Loucy (cell line): ENCODE results near the gene KRTCAP2.

Source experiments
- H2AFZ ChIP-seq: fragments of 200-600 bp; sonication (generic); 2 replicates; pipeline ENCODE4 v1.6.0; 2016; ENCODE audit warnings: antibody characterized with exemption, mild to moderate bottlenecking, low read length, moderate library complexity
- H3F3A ChIP-seq: fragments of 200-600 bp; 2 replicates; pipeline ENCODE4 v1.6.0; 2016; ENCODE audit warnings: antibody characterized with exemption, low read depth, mild to moderate bottlenecking
- H3K27me3 ChIP-seq: fragments of 200-600 bp; sonication (generic); 2 replicates; pipeline ENCODE4 v1.6.1; 2014; ENCODE audit warnings: low read length, mild to moderate bottlenecking; ENCODE audit not compliant: insufficient read depth, poor library complexity, severe bottlenecking
- H3K36me3 ChIP-seq: fragments of 200-600 bp; sonication (generic); 2 replicates; pipeline ENCODE4 v1.6.1; 2016; ENCODE audit warnings: low read length; ENCODE audit not compliant: insufficient read depth
- H3K4me1 ChIP-seq: fragments of 200-600 bp; sonication (generic); 2 replicates; pipeline ENCODE4 v1.5.1; 2014; ENCODE audit warnings: low read length, mild to moderate bottlenecking; ENCODE audit not compliant: insufficient read depth, poor library complexity, severe bottlenecking
- H3K4me2 ChIP-seq: fragments of 200-600 bp; sonication (generic); 2 replicates; pipeline ENCODE4 v1.6.0; 2014; ENCODE audit warnings: antibody characterized with exemption, low read length, low read depth, mild to moderate bottlenecking; ENCODE audit not compliant: poor library complexity, severe bottlenecking
- H3K4me3 ChIP-seq: fragments of 200-600 bp; sonication (generic); 2 replicates; pipeline ENCODE4 v1.5.1; 2014; ENCODE audit warnings: low read length, mild to moderate bottlenecking, mixed read lengths; ENCODE audit not compliant: poor library complexity, severe bottlenecking
- H3K79me2 ChIP-seq: fragments of 200-600 bp; sonication (generic); 2 replicates; pipeline ENCODE4 v1.6.1; 2014; ENCODE audit warnings: low read length; ENCODE audit not compliant: insufficient read depth
- H3K9ac ChIP-seq: fragments of 200-600 bp; sonication (generic); 2 replicates; pipeline ENCODE4 v1.6.0; 2014; ENCODE audit warnings: mild to moderate bottlenecking, low read depth, low read length, moderate library complexity; ENCODE audit not compliant: poor library complexity, severe bottlenecking
- H3K9me2 ChIP-seq: fragments of 200-600 bp; sonication (generic); replicated peaks from 2 replicates; pipeline ENCODE4 v1.6.1; 2016; ENCODE audit warnings: low read depth, low read length, mixed read lengths
- H3K9me3 ChIP-seq: fragments of 200-600 bp; sonication (generic); 2 replicates; pipeline ENCODE4 v1.6.1; 2014; ENCODE audit warnings: mild to moderate bottlenecking, antibody characterized with exemption, low read length, low read depth; ENCODE audit not compliant: insufficient read depth
- H4K20me1 ChIP-seq: fragments of 200-600 bp; sonication (generic); 2 replicates; pipeline ENCODE4 v1.6.0; 2014; ENCODE audit warnings: antibody characterized with exemption, low read length, mild to moderate bottlenecking; ENCODE audit not compliant: insufficient read depth, poor library complexity, severe bottlenecking
- EZH2phosphoT487 ChIP-seq: fragments of 200-600 bp; IDR thresholded peaks from 2 replicates; pipeline ENCODE4 v1.6.1; 2018; ENCODE audit warnings: antibody characterized with exemption, mild to moderate bottlenecking, moderate library complexity, borderline replicate concordance
- TF ChIP-seq, protein P1 (sequence below): fragments of 200-600 bp; sonication (generic); conservative IDR thresholded peaks from 2 replicates; pipeline ENCODE4 v1.5.1; 2014; ENCODE audit warnings: mild to moderate bottlenecking, antibody characterized with exemption, low read length

Gene KRTCAP2

DNA sequence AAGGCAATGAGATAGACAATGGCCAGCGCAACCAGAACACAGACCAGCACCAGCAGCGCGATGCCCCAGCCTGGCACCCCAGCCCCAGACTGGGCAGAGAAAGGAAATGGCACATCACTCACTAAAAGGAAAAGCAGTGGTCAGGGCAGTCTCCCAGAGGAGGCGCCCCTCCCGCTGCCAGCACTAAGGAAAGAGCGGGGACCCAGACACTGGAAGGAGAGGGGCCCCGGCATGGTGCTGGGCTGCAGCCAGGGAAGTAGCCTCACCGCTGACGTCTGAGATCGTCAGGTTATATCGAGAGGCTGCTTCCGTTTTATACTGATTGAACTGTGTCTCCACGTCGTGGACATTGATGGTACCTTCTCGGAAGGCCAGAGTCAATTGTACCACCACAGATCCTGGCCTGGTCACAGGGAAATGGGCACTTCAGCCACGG, 14.4 kb upstream of the KRTCAP2 start:
- no peak overlapping the region for H2AFZ ChIP-seq
- no peak for TF ChIP-seq EZH2phosphoT487
- TF ChIP-seq, protein P1, sequence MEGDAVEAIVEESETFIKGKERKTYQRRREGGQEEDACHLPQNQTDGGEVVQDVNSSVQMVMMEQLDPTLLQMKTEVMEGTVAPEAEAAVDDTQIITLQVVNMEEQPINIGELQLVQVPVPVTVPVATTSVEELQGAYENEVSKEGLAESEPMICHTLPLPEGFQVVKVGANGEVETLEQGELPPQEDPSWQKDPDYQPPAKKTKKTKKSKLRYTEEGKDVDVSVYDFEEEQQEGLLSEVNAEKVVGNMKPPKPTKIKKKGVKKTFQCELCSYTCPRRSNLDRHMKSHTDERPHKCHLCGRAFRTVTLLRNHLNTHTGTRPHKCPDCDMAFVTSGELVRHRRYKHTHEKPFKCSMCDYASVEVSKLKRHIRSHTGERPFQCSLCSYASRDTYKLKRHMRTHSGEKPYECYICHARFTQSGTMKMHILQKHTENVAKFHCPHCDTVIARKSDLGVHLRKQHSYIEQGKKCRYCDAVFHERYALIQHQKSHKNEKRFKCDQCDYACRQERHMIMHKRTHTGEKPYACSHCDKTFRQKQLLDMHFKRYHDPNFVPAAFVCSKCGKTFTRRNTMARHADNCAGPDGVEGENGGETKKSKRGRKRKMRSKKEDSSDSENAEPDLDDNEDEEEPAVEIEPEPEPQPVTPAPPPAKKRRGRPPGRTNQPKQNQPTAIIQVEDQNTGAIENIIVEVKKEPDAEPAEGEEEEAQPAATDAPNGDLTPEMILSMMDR = no peak
- H3F3A ChIP-seq = no peaks in the 10 kb centered on the region
- H3K9me3 ChIP-seq = no peaks in the 10 kb centered on the region
- no peaks in the 10 kb centered on the region for H3K36me3 ChIP-seq
- no peak overlapping the region for H3K4me3 ChIP-seq
- H3K4me2 ChIP-seq = no peak overlapping the region
- H4K20me1 ChIP-seq = no peaks in the 10 kb centered on the region
- H3K79me2 ChIP-seq = no peaks in the 10 kb centered on the region
- H3K27me3 ChIP-seq = no peaks in the 10 kb centered on the region
- no peak overlapping the region for H3K9ac ChIP-seq
- H3K4me1 ChIP-seq = no peaks in the 10 kb centered on the region
- no peaks in the 10 kb centered on the region for H3K9me2 ChIP-seq

DNA sequence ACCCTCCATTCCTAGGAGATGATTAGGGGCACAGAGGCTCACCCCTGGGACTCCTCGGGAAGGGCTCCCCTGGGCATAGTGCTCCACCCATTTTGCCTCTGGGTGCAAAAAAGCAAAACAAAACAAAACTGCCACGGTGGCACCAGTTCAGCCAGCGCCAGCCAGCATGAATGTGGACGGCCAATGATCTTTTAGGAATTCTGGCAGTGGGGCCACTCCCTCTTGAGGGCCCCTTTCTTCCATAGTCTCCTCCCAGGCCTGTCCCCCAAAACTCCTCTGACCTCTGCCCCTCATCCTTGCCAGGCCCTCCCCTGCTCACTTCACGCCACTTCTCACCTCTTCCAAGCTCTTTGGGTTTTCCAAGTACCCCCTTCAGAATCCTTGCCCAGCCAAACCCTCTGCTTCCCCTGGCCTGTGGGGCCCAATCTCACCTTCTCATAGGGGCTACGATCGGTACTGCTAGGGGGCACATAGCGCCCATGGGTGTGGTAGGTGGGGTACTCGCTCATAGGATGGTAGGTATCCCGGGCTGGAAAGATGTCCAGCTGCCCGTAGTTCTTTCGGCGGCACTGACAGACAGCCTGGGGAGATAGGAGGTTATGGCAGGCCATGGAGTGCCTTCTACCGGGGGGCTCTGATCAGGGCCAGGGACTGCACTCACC, 13.8 kb upstream of the KRTCAP2 start:
- no peak overlapping the region for H3K4me2 ChIP-seq
- H4K20me1 ChIP-seq = no peaks in the 10 kb centered on the region

DNA sequence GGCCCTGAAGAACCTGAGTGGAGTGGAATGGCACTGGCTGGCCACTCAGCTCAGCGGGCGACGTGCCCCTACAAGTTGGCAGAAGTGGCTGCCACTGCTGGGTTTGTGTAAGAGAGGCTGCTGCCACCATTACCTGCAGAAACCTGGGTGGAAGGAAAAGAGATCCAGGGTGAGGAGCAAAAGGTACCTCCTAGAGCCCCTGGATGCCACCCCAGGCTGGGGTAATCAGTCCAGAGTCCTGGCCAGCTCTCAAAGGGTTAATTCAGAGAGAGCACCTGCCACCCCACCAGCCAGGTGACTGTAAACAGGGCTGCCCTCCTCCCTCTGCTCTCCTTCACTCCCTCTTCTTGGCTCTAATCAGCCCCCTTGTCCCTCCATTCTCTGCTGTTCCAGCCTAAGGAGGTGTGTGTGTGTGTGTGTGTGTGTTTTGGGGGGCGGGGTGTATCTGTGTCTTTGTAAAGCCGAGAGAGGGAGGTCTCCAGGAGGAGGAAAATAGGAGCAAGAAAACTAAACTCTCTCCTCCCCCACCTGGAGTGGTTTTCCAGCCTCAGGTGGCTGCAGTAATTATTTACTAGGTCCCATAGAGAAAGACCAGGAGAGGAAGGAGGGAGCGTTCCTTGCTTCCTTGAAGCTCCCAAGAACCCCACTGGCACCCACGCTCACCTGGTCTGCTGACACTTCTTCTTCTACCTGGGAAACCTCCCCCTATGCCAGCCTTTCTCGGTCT, 13.1 kb upstream of the KRTCAP2 start:
- Histone ChIP-seq H3K9ac (no peak overlapping the region), H3K4me1 (no peaks in the 10 kb centered on the region), H4K20me1 (no peaks in the 10 kb centered on the region), H3K36me3 (no peaks in the 10 kb centered on the region), H3K27me3 (no peaks in the 10 kb centered on the region), H3K4me2 (no peak overlapping the region), H3K79me2 (no peaks in the 10 kb centered on the region), H3K9me3 (no peaks in the 10 kb centered on the region), H2AFZ (no peak overlapping the region), H3K9me2 (no peaks in the 10 kb centered on the region), H3F3A (no peaks in the 10 kb centered on the region), H3K4me3 (no peak overlapping the region)
- TF ChIP-seq EZH2phosphoT487 = no peak
- TF ChIP-seq, protein P1 = no peak

More for the DNA sequence above, 13.8 kb upstream of the KRTCAP2 start:
- H3F3A ChIP-seq = no peaks in the 10 kb centered on the region
- no peaks in the 10 kb centered on the region for H3K27me3 ChIP-seq
- TF ChIP-seq, protein P1 = no peak
- TF ChIP-seq EZH2phosphoT487 = no peak
- no peaks in the 10 kb centered on the region for H3K9me2 ChIP-seq
- no peak overlapping the region for H3K4me3 ChIP-seq
- H2AFZ ChIP-seq = no peak overlapping the region
- no peak overlapping the region for H3K9ac ChIP-seq
- no peaks in the 10 kb centered on the region for H3K79me2 ChIP-seq
- H3K36me3 ChIP-seq = no peaks in the 10 kb centered on the region
- H3K4me1 ChIP-seq = no peaks in the 10 kb centered on the region
- no peaks in the 10 kb centered on the region for H3K9me3 ChIP-seq
